GM12874 (cell line): ENCODE measurements around the gene CIITA.

Experiments
- TF ChIP-seq, protein P1 (sequence below): IDR thresholded peaks from 2 replicates; pipeline ENCODE4 v1.5.1; 2011; ENCODE audit warnings: low read depth, mild to moderate bottlenecking, control low read depth, low read length, moderate library complexity; ENCODE audit not compliant: insufficient read depth

CIITA gene

DNA sequence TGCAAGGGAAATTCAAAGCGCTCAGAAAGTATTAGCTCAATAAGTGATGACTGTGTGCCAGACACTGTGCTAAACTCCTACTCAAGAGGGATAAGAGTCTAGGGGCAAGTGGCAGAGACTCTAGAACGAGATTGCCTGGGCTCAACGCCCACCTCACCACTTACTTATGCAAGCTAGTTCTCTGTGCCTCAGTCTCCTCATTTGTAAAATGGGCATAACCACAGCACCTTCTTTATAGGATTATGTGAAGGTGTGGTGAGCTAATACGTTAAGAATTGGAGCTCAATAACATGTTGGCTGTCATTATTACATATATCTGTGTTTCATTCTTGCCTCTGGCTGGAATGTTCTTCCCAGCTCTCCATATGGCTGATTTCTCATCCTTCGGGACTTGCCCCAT lies 49.9 kb downstream of the CIITA start:
- TF ChIP-seq, protein P1, sequence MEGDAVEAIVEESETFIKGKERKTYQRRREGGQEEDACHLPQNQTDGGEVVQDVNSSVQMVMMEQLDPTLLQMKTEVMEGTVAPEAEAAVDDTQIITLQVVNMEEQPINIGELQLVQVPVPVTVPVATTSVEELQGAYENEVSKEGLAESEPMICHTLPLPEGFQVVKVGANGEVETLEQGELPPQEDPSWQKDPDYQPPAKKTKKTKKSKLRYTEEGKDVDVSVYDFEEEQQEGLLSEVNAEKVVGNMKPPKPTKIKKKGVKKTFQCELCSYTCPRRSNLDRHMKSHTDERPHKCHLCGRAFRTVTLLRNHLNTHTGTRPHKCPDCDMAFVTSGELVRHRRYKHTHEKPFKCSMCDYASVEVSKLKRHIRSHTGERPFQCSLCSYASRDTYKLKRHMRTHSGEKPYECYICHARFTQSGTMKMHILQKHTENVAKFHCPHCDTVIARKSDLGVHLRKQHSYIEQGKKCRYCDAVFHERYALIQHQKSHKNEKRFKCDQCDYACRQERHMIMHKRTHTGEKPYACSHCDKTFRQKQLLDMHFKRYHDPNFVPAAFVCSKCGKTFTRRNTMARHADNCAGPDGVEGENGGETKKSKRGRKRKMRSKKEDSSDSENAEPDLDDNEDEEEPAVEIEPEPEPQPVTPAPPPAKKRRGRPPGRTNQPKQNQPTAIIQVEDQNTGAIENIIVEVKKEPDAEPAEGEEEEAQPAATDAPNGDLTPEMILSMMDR: no peak

DNA sequence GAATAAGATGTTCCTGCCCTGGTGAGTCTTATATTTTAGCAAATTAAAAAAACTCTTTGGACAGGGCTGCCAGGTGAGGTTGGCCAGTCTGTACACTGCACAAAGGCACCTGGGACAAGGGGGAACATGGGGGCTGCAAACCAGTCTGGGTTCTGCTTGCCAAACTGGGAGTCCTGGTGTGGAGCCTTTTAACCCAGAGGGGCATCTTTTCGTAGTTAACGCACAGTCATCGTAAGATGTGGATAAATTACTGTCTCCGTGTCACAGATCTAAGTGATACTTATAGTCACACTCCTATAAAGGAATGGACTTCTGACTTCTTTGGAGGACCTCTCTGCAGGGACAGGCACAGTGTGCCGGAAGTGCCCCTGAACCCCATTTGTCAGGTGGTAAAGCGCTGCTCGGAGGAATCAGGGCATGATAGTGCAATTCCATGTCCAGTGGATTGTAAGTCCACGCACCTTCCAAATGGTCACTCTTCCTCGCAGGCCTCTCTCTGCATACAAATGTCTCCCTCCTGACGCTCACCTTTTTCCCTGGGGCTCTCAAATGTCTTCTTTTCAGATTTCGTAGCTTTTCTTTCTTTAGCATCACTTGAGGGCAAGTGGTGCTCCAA lies 50.6 kb downstream of the CIITA start:
- TF ChIP-seq, protein P1: no peak

DNA sequence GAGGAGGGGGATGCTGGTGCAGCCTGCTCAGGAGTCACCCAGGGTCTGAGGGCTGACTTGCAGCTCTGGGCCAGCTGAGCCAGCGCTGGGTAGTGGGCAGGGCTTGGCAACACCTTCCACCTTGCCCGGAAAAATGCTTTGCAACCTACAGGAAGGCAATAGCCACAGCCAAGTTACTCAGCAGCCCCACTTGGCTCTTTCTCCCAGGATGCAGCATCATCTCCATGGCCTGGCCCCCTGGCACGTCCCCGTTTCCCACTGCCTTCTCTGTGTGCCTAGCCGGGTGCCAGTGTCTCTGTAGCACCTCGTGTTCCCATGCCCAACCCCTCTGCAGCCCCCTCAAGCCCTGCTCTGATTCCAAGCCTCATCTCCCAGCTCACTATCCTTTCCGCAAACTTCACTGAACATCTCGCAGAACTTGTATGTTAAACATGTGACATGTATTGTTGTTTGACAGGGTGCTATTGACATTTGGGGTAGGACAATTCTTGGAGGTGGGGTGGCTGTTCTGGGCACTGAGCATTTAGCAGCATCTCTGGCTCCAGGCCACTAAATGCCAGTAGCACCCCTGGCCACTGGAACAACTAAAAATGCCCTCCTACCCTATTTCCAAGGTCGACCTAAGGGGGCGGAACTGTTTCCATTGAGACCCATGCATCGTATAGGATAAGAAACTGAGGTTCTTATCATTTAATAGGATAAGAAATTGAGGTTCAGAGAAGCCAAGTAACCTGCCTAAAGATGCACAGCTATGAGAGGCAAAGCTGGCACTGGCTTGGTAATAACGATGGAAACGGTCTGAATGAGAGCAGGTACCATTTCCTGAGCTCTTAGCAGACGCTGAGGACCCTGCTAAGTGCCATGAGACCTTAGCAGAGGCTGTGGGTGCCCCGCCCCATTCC lies 53.1 kb downstream of the CIITA start:
- TF ChIP-seq, protein P1: no peak

DNA sequence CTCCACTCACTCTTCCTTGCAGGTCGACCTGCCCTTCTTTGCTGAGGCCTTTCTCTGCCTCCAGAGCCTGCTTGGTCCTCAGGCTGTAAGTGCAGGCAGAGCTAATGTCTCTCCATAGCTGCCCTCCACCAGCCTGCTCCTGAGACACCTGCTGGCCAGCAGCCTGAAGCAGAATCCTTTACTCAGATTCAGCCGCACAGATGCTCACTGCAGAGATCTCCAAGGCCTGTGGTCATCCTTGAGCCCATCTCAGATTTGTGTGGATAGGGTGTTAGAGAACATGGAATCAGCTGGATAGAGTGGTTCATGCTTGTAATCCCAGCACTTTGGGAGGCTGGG lies 53.7 kb downstream of the CIITA start:
- TF ChIP-seq, protein P1: peak; percentile 28; the same call in 1 of the 2 replicates

DNA sequence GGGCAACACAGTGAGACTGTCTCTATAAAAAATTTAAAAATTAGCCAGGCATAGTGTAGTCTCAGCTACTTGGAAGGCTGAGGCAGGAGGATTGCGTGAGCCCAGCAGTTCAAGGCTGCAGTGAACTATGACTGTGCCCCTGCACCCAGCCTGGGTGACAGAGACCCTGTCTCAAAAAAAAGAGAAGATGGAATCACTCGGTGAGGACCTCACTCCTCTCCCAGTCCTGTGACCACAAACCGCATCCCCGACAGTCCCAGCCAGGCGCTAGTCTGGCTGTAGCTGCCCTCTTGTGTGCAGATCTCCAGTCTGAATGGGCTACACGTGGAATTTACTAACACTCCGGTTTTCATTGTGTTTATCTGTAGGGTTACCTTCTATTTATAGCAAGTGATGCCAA lies 54.1 kb downstream of the CIITA start:
- TF ChIP-seq, protein P1: no peak

DNA sequence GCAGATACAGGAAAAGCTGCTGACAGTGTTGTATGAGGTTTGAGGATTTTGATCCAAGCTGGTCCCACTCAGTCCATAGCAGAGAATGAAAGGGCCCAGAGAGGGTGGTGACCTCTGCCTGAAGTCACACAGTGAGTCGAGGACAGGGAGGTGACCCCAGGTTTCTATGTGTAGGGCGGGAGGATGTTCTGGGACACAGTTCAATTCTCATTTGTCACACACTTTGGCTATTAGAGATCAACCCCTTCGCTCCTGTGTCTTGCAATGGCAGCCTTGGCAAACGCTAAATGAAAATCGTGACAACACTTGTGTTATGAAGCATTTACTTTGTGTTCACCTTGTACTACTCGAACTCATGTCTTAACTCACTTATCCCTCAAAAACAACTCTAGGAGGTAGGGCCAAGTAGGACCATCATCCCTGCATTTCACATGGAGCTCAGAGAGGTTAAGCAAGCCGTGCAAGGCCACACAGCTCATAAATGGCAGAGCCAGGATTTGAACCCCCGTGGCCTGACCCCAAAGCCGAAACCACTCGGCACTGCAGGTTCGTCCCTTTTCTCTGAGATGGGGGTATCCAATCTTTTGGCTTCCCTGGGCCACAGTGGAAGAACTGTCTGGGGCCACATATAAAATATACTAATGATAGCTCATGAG lies 55.1 kb downstream of the CIITA start:
- TF ChIP-seq, protein P1: no peak

DNA sequence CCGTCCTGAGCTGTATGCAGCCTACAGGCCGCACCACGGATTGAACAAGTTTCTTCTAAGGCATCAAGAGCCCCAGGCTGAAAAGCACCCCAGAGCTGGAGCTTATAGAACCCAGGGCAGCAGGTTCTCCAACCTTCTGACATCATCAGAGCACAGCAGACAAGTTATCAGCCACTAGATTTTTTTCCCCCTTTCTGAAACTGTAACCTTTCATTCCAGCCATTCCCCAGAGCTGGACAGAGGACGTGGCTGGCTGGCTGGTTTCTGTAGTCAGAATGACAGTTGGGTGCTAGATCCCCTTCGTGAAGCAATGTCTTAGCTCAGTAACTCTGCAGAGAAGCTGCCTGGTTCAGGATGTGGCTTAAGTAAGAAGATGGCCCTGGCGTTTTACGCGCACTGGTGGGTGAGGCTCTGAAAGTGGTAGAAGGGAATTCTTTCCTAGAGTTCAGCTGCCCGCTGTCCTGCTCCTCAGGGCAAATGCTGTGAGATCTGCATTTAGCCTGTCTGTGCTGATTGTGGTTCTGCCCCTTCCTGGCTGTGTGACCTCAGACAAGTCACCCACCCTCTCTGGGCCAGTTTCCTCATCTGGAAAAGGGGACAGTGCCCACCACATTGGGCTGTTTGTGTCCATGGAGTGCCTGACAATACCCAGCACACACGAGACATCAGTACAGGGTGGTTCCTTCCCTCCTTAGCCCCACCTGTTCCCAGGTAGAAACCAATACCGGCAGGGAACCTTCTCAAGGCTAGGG lies 56.1 kb downstream of the CIITA start:
- TF ChIP-seq, protein P1: no peak
